HepG2 (cell line): ENCODE results near the gene JPH3. TPM values are rescaled to one million over a fixed set of nuclear protein-coding genes. Genes with fewer than 3 reads are reported as not detected.

Experiments
- MTA3 ChIP-seq: sonication (generic); formaldehyde crosslinking; IDR thresholded peaks from 2 replicates; pipeline ENCODE4 v1.4.0; 2020; ENCODE audit warnings: missing genetic modification reagents
- NFYB ChIP-seq: sonication (generic); formaldehyde crosslinking; IDR thresholded peaks from 2 replicates; pipeline ENCODE4 v1.4.0; 2020; ENCODE audit warnings: missing genetic modification reagents
- SRSF1 ChIP-seq: fragments of 200-400 bp; formaldehyde crosslinking; optimal IDR thresholded peaks from 2 replicates; pipeline ENCODE3; 2017; ENCODE audit warnings: mild to moderate bottlenecking, low read depth, low read length, moderate library complexity
- TOE1 ChIP-seq: sonication (generic); formaldehyde crosslinking; IDR thresholded peaks from 2 replicates; pipeline ENCODE4 v1.4.0; 2020; ENCODE audit warnings: mild to moderate bottlenecking, missing genetic modification reagents
- ZBTB38 ChIP-seq: sonication (generic); formaldehyde crosslinking; IDR thresholded peaks from 2 replicates; pipeline ENCODE4 v1.5.1; 2020; ENCODE audit warnings: mild to moderate bottlenecking, missing genetic modification reagents
- ZKSCAN8 ChIP-seq: IDR thresholded peaks from 2 replicates; pipeline ENCODE4 v1.6.1; 2016; ENCODE audit warnings: borderline replicate concordance, missing genetic modification reagents, missing compliant biosample characterization
- ZNF124 ChIP-seq: sonication (generic); formaldehyde crosslinking; IDR thresholded peaks from 2 replicates; pipeline ENCODE4 v1.4.0; 2020; ENCODE audit warnings: missing genetic modification reagents
- polyA plus RNA-seq, 8 experiments: library from polyadenylated mRNA; depleted of rRNA in 3 of 8; stranded (reverse) in 7 of 8; unstranded in 1 of 8; fragments of >200 nt; fragmentation: Illumina TruSeq in 4 of 8; extraction: Trizol in 4 of 8; gene quantifications; 2 replicates each; pipeline versions ENCODE4 v1.2.1 to v1.2.3, GENCODE V29; 2011 to 2016; ENCODE audit warnings: low read depth in 4 of 8, missing spikeins in 1 of 8, mixed read lengths in 1 of 8; ENCODE audit not compliant: insufficient read depth in 1 of 8
- total RNA-seq, 5 experiments: library from RNA; depleted of rRNA; stranded (reverse); fragments of >200 nt; fragmentation: Illumina TruSeq; extraction: Trizol; gene quantifications; 2 replicates each; pipeline ENCODE4 v1.2.3, GENCODE V29; 2016; ENCODE audit warnings: low read depth in 1 of 5
- TF ChIP-seq, protein P1 (sequence below), 2 experiments: sonication (generic) in 1 of 2; formaldehyde crosslinking in 1 of 2; IDR thresholded peaks; 2 replicates each; pipeline versions ENCODE4 v1.6.1 to v1.9.0; 2014 to 2022; ENCODE audit warnings: antibody characterized with exemption in 1 of 2, borderline replicate concordance in 1 of 2, inconsistent platforms in 1 of 2, low read depth in 1 of 2, missing genetic modification reagents in 1 of 2
- TF ChIP-seq, protein P2 (sequence below): sonication (generic); formaldehyde crosslinking; IDR thresholded peaks from 2 replicates; pipeline ENCODE4 v1.8.0; 2022; ENCODE audit warnings: mild to moderate bottlenecking, missing genetic modification reagents, borderline replicate concordance
- TF ChIP-seq, protein P3 (sequence below): sonication (generic); formaldehyde crosslinking; IDR thresholded peaks from 2 replicates; pipeline ENCODE4 v1.4.0; 2020; ENCODE audit warnings: missing genetic modification reagents, borderline replicate concordance
- TF ChIP-seq, protein P4 (sequence below): sonication (generic); formaldehyde crosslinking; IDR thresholded peaks from 2 replicates; pipeline ENCODE4 v1.5.0; 2020; ENCODE audit warnings: mild to moderate bottlenecking, missing genetic modification reagents
- TF ChIP-seq, protein P5 (sequence below): sonication (generic); formaldehyde crosslinking; IDR thresholded peaks from 2 replicates; pipeline ENCODE4 v1.4.0; 2020; ENCODE audit warnings: missing genetic modification reagents, borderline replicate concordance
- TF ChIP-seq, protein P6 (sequence below): sonication (generic); formaldehyde crosslinking; conservative IDR thresholded peaks from 2 replicates; pipeline ENCODE4 v1.8.0; 2022; ENCODE audit warnings: missing genetic modification reagents

JPH3 gene
- total and polyA plus RNA-seq, 2 of the 13 experiments (the other 11 are each of a cell fraction or from before 2014, with no cell fraction given), result not detected

DNA sequence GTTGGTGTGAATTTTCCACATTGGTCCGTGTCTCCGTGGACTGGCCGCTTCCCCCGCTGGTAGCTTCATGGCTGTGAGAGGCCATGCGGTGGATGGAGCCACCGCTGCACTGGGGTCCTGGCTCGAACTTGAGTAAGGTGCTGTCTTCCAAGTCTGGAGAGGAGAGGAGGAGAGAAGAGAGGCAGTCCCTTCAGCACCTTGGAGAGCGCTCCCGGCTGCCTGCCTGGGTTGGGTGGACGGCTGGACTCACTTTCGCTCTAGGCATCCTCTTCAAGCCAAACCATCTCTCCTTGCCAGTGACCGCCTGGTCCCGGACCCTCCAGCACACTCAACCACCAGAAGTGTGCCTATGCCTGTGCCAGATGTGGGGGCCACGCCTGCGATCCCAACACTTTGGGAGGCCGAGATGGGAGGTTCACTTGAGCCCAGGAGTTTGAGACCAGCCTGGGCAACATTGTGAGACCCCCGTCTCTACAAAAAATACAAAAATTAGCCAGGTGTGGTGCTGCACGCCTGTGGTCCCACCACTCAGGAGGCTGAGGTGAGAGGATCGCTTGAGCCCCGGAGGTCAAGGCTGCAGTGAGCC is 6.2 kb downstream of the JPH3 start (continued):
- TF ChIP-seq, protein P1, sequence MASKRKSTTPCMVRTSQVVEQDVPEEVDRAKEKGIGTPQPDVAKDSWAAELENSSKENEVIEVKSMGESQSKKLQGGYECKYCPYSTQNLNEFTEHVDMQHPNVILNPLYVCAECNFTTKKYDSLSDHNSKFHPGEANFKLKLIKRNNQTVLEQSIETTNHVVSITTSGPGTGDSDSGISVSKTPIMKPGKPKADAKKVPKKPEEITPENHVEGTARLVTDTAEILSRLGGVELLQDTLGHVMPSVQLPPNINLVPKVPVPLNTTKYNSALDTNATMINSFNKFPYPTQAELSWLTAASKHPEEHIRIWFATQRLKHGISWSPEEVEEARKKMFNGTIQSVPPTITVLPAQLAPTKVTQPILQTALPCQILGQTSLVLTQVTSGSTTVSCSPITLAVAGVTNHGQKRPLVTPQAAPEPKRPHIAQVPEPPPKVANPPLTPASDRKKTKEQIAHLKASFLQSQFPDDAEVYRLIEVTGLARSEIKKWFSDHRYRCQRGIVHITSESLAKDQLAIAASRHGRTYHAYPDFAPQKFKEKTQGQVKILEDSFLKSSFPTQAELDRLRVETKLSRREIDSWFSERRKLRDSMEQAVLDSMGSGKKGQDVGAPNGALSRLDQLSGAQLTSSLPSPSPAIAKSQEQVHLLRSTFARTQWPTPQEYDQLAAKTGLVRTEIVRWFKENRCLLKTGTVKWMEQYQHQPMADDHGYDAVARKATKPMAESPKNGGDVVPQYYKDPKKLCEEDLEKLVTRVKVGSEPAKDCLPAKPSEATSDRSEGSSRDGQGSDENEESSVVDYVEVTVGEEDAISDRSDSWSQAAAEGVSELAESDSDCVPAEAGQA (IDR thresholded peaks at IDR 0.05; ENCODE audit: low read depth), result no peak
- TF ChIP-seq, protein P1 (CRISPR knock-in tag; IDR thresholded peaks at IDR 0.05; ENCODE audit: borderline replicate concordance), result no peak
- TF ChIP-seq, protein P2, sequence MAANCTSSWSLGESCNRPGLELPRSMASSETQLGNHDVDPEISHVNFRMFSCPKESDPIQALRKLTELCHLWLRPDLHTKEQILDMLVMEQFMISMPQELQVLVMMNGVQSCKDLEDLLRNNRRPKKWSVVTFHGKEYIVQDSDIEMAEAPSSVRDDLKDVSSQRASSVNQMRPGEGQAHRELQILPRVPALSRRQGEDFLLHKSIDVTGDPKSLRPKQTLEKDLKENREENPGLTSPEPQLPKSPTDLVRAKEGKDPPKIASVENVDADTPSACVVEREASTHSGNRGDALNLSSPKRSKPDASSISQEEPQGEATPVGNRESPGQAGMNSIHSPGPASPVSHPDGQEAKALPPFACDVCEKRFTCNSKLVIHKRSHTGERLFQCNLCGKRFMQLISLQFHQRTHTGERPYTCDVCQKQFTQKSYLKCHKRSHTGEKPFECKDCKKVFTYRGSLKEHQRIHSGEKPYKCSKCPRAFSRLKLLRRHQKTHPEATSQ, result peak; percentile 45; the same call in 1 of the 2 replicates
- TF ChIP-seq, protein P3, sequence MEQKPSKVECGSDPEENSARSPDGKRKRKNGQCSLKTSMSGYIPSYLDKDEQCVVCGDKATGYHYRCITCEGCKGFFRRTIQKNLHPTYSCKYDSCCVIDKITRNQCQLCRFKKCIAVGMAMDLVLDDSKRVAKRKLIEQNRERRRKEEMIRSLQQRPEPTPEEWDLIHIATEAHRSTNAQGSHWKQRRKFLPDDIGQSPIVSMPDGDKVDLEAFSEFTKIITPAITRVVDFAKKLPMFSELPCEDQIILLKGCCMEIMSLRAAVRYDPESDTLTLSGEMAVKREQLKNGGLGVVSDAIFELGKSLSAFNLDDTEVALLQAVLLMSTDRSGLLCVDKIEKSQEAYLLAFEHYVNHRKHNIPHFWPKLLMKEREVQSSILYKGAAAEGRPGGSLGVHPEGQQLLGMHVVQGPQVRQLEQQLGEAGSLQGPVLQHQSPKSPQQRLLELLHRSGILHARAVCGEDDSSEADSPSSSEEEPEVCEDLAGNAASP (CRISPR knock-in tag), result peak; percentile 81
- peak; percentile 96 for TF ChIP-seq ZNF124
- TF ChIP-seq, protein P4, sequence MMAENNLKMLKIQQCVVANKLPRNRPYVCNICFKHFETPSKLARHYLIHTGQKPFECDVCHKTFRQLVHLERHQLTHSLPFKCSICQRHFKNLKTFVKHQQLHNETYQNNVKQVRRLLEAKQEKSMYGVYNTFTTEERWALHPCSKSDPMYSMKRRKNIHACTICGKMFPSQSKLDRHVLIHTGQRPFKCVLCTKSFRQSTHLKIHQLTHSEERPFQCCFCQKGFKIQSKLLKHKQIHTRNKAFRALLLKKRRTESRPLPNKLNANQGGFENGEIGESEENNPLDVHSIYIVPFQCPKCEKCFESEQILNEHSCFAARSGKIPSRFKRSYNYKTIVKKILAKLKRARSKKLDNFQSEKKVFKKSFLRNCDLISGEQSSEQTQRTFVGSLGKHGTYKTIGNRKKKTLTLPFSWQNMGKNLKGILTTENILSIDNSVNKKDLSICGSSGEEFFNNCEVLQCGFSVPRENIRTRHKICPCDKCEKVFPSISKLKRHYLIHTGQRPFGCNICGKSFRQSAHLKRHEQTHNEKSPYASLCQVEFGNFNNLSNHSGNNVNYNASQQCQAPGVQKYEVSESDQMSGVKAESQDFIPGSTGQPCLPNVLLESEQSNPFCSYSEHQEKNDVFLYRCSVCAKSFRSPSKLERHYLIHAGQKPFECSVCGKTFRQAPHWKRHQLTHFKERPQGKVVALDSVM (CRISPR knock-in tag), result no peak
- TF ChIP-seq, protein P5, sequence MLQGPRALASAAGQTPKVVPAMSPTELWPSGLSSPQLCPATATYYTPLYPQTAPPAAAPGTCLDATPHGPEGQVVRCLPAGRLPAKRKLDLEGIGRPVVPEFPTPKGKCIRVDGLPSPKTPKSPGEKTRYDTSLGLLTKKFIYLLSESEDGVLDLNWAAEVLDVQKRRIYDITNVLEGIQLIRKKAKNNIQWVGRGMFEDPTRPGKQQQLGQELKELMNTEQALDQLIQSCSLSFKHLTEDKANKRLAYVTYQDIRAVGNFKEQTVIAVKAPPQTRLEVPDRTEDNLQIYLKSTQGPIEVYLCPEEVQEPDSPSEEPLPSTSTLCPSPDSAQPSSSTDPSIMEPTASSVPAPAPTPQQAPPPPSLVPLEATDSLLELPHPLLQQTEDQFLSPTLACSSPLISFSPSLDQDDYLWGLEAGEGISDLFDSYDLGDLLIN (CRISPR knock-in tag), result no peak; the same call in 1 of the 2 replicates
- TF ChIP-seq TOE1 (CRISPR knock-in tag), result no peak
- TF ChIP-seq NFYB, result 0 out of 2 replicates have a peak, but pooled peaks have one; percentile 5
- TF ChIP-seq SRSF1, result no peak
- 0 out of 2 replicates have a peak, but pooled peaks have one; percentile 65 for TF ChIP-seq MTA3 (CRISPR knock-in tag)
- TF ChIP-seq ZBTB38 (CRISPR knock-in tag), result peak; percentile 38; the same call in 1 of the 2 replicates
- TF ChIP-seq, protein P6, sequence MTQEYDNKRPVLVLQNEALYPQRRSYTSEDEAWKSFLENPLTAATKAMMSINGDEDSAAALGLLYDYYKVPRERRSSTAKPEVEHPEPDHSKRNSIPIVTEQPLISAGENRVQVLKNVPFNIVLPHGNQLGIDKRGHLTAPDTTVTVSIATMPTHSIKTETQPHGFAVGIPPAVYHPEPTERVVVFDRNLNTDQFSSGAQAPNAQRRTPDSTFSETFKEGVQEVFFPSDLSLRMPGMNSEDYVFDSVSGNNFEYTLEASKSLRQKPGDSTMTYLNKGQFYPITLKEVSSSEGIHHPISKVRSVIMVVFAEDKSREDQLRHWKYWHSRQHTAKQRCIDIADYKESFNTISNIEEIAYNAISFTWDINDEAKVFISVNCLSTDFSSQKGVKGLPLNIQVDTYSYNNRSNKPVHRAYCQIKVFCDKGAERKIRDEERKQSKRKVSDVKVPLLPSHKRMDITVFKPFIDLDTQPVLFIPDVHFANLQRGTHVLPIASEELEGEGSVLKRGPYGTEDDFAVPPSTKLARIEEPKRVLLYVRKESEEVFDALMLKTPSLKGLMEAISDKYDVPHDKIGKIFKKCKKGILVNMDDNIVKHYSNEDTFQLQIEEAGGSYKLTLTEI (CRISPR knock-in tag), result no peak
- TF ChIP-seq ZKSCAN8 (CRISPR knock-in tag), result no peak
